HepG2 (cell line): Measurements from ENCODE around the gene ZNF3. TPM values are rescaled to one million over a fixed set of nuclear protein-coding genes. Genes with fewer than 3 reads are reported as not detected.

Source experiments
- ARID5B ChIP-seq: IDR thresholded peaks from 2 replicates; pipeline ENCODE4 v1.4.0; 2020; ENCODE audit warnings: mild to moderate bottlenecking, missing genetic modification reagents
- HCFC1 ChIP-seq: fragments of 150-350 bp; IDR thresholded peaks from 2 replicates; pipeline ENCODE4 v1.6.1; 2014; ENCODE audit warnings: low read depth, low read length
- MLX ChIP-seq: IDR thresholded peaks from 2 replicates; pipeline ENCODE4 v1.6.1; 2016
- NR2F1 ChIP-seq, 2 experiments: fragments of 450-650 bp in 1 of 2; formaldehyde crosslinking in 1 of 2; IDR thresholded peaks; 2 replicates each; pipeline versions ENCODE4 v1.5.0 to v1.6.1; 2016 to 2020; ENCODE audit warnings: mild to moderate bottlenecking in 1 of 2, missing compliant biosample characterization in 1 of 2, missing genetic modification reagents in 1 of 2, moderate library complexity in 1 of 2
- REL ChIP-seq: sonication (generic); formaldehyde crosslinking; conservative IDR thresholded peaks from 2 replicates; pipeline ENCODE4 v1.8.0; 2022; ENCODE audit warnings: mild to moderate bottlenecking, missing genetic modification reagents, moderate library complexity
- SOX6 ChIP-seq, 2 experiments: fragments of 450-650 bp in 1 of 2; sonication (generic) in 1 of 2; formaldehyde crosslinking in 1 of 2; IDR thresholded peaks; 2 replicates each; pipeline versions ENCODE4 v1.4.0 to v1.6.1; 2017 to 2020; ENCODE audit warnings: antibody characterized with exemption in 1 of 2, mild to moderate bottlenecking in 1 of 2, missing genetic modification reagents in 1 of 2
- ZBTB49 ChIP-seq: sonication (generic); formaldehyde crosslinking; IDR thresholded peaks from 2 replicates; pipeline ENCODE4 v1.4.0; 2020; ENCODE audit warnings: missing genetic modification reagents, borderline replicate concordance
- ZBTB7B ChIP-seq: sonication (generic); formaldehyde crosslinking; IDR thresholded peaks from 2 replicates; pipeline ENCODE4 v1.4.0; 2020; ENCODE audit warnings: missing genetic modification reagents
- ZNF318 ChIP-seq: sonication (generic); formaldehyde crosslinking; IDR thresholded peaks from 2 replicates; pipeline ENCODE4 v1.4.0; 2020; ENCODE audit warnings: mild to moderate bottlenecking, missing genetic modification reagents
- ZNF564 ChIP-seq: sonication (generic); formaldehyde crosslinking; IDR thresholded peaks from 2 replicates; pipeline ENCODE4 v1.8.1; 2023; ENCODE audit warnings: mild to moderate bottlenecking, missing genetic modification reagents
- ZNF589 ChIP-seq: sonication (generic); formaldehyde crosslinking; conservative IDR thresholded peaks from 2 replicates; pipeline ENCODE4 v1.8.0; 2022; ENCODE audit warnings: mild to moderate bottlenecking, moderate library complexity, missing genetic modification reagents
- ZNF850 ChIP-seq: sonication (generic); formaldehyde crosslinking; conservative IDR thresholded peaks from 2 replicates; pipeline ENCODE4 v1.9.0; 2021; ENCODE audit warnings: mild to moderate bottlenecking, missing genetic modification reagents
- ZSCAN21 ChIP-seq: sonication (generic); formaldehyde crosslinking; IDR thresholded peaks from 2 replicates; pipeline ENCODE4 v1.8.0; 2022; ENCODE audit warnings: mild to moderate bottlenecking, missing genetic modification reagents, moderate library complexity, borderline replicate concordance
- polyA plus RNA-seq, 8 experiments: library from polyadenylated mRNA; depleted of rRNA in 3 of 8; stranded (reverse) in 7 of 8; unstranded in 1 of 8; fragments of >200 nt; fragmentation: Illumina TruSeq in 4 of 8; extraction: Trizol in 4 of 8; gene quantifications; 2 replicates each; pipeline versions ENCODE4 v1.2.1 to v1.2.3, GENCODE V29; 2011 to 2016; ENCODE audit warnings: low read depth in 4 of 8, missing spikeins in 1 of 8, mixed read lengths in 1 of 8; ENCODE audit not compliant: insufficient read depth in 1 of 8
- total RNA-seq, 5 experiments: library from RNA; depleted of rRNA; stranded (reverse); fragments of >200 nt; fragmentation: Illumina TruSeq; extraction: Trizol; gene quantifications; 2 replicates each; pipeline ENCODE4 v1.2.3, GENCODE V29; 2016; ENCODE audit warnings: low read depth in 1 of 5

The ZNF3 gene
- total and polyA plus RNA-seq, 2 of the 13 experiments (the other 11 are each of a cell fraction or from before 2014, with no cell fraction given), result 33.7 to 56.9 TPM

- TF ChIP-seq ZNF318 (CRISPR knock-in tag) (no peak), REL (no peak), ZSCAN21 (CRISPR knock-in tag) (no peak), NR2F1 (CRISPR knock-in tag; IDR thresholded peaks at IDR 0.05) (peak; percentile 65 to 75; a peak in 2 of 4 replicates), HCFC1 (no peak), ZNF564 (CRISPR knock-in tag) (no peak), ZBTB7B (CRISPR knock-in tag) (no peak), ZBTB49 (no peak), ZNF589 (no peak), MLX (CRISPR knock-in tag) (0 out of 2 replicates have a peak, but pooled peaks have one; percentile 43), ARID5B (peak; percentile 73), ZNF850 (CRISPR knock-in tag) (no peak), SOX6 (IDR thresholded peaks at IDR 0.05) (no peak), SOX6 (CRISPR knock-in tag; IDR thresholded peaks at IDR 0.05) (peak; percentile 84)
These were observed 2.4 kb downstream of the ZNF3 start (continued) for GRCh38 chr7:100079024-100079560.
